HG02870 (cell line): Measurements from ENCODE around the gene CDK8.
A peak's percentile ranks its signal among the peaks of the same experiment; 100 is the strongest.

Experiments used
- ATAC-seq: cut with Tn5 transposase; IDR thresholded peaks from one replicate; pipeline ENCODE4 v1.9.1; 2021; ENCODE audit warnings: mild to moderate bottlenecking, moderate library complexity; ENCODE audit not compliant: unreplicated experiment

Gene CDK8

DNA sequence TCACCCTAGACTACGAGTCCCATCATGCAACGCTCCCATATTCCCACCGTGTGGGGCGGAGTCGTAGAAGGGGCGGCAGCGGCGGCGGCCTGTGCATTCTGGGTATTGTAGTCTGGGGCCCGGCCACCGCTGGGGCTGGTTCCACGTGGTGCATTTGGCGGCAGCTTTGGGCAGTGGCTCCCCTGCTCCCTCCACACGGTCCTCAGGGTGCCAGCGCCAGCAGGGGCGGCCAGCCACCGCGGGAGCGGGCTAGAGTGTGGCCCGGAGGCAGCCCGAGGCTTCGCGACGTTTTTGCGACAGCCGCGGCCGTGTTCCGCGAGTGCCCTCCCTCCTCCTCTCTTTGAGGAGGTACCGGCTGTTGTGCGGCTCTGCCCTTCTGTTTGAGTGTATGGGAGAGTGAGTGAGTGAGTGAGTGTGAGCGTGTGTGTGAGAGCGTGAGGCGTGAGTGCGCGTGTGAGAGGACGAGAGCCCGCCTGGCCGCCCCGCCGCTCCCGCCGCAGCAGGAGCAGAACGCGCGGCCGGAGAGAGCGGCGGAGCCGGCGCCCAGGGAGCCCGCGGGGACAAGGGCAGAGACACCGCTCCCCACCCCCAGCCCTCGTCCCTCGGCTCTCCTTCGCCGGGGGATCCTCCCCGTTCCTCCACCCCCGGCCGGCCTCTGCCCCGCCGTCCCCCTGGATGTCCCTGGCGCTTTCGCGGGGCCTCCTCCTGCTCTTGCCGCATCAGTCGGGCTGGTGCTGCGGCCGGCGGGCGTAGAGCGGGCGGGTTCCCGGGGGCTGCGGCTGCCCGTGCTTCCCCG is at the start of gene CDK8:
CDK8 (plus strand) TSS at position 343 of the 796 bp plus-strand sequence. CDS start 513 bp downstream, outside the sequence.
- peak; percentile 84 for ATAC-seq

DNA sequence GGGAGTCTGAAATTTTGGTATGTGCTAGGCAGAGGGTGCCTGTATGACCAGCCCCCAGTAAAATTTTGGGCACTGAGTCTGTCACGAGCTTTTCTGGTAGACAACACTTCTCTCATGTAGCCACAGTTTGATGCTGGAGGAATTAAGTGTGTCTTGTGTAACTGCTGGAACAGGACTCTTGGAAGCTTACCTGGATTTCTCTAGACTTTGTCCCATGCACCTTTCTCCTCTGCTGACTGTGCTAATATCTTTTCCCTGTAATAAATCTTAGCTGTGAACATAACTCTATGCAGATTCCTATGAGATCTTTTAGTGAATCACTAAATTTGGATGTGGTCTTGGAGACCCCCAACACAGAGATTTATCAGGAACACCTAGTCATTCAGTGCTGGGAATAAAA is 45.6 kb upstream of the CDK8 start:
- no peak for ATAC-seq

- no peak for ATAC-seq
These were observed 40.6 kb upstream of the CDK8 start for GRCh38 chr13:26213345-26213744.

DNA sequence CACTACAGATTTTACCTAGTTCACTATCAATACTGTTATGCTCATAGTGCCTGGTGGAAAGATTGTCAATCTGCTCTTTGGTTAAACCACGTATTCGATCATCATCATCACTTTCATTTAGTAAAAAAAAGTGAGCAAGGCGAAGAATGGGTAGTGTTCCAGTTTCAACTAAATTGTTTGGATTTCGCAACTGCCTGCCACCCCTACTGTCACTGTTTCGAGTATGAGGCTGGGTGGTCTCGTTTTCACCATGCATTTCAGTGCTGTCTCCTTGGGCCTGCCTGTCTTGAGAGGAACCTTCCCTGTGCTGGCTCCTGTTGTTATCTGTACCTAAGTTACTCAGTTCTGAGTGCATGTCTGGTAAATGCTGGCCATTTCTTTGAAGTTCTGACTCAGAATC is 39.9 kb upstream of the CDK8 start:
- ATAC-seq: no peak

- ATAC-seq: no peak
These were observed 37.9 kb upstream of the CDK8 start for GRCh38 chr13:26216042-26216441.

DNA sequence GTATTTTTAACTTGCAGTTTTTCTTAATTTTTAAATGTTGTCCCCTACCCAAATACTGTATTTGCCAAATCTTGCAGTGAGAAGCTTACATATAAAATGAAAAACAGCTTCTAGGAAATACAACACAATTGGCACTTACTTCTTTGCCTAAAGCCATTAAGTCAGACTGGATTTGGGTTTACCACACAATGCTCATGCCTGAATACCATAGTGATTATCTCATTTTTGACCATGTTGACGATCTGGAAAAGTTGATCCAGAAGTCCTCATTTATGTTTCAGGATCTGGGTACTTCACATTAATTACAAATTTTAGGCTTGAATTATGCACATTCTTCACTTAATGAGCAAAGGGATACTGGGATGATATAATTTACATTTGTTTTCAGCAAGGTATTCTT is 34.2 kb upstream of the CDK8 start:
- no peak for ATAC-seq

DNA sequence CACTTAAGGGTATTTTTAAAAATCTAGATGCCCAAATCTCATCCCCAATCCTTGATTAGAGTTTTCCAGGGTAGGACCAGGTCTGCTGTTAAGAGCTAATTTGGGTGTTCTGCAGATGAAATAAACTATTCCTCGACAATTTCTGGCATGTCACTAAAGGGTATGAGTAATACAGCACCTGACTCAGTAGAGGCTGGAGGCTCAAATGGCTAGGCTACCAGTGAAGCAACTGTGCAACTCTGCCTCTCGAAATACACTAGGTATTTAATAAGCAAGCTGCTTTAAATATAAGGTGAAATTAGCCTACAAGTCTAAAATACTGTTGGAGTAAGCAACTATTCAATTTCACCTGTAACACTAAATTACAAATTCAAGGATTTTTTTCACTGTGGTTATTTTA is 33.4 kb upstream of the CDK8 start:
- ATAC-seq: no peak

GRCh38 chr13:26221399-26221720 is 32.6 kb upstream of the CDK8 start:
- no peak for ATAC-seq

GRCh38 chr13:26221721-26222519 is 32.0 kb upstream of the CDK8 start, which contains the start of gene RNF6:
RNF6 (minus strand) TSS chr13:26222314; CDS start chr13:26219649, 2,665 bp downstream.
- peak; percentile 97 for ATAC-seq

- ATAC-seq: peak; percentile 37
These were observed 31.3 kb upstream of the CDK8 start for GRCh38 chr13:26222520-26223046.

GRCh38 chr13:26225896-26226617 is 27.9 kb upstream of the CDK8 start:
- no peak for ATAC-seq

DNA sequence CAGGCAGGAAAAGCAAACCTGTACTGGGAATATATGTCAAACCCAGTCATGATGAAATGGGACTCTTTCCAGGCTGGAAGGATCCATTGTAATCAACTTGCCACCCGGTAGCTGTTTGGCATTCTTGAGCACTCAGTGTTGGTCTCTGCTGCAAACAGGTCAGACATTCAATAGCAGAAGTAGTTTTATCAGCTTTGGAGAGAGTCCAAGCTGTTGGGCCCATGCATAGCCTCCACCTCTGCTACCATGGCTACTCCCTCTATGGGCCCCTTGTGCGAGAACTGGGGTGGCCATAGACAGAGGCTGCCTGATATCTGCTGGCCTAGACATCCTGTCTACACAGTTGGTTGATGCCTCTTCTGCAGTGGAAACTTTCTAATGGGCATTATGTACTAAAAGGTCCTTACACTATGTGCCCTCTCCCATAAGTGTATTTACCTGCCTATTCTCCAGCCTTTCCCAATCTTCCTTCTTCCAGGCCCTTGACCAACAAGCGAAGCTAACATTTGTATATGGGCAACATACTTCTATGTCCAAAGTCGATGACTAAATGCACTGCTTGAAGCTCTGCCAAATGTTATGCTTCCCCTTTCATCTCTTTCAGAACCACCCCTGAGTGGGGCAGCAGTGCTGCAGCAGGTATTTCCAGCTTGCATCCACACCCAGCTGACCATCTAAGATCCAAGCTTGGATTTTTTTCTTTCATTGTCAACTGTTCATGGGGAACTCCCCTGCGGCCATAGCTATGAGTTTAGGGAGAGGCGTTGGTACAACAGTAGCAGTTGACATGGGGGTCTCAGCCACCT is 26.6 kb upstream of the CDK8 start:
- no peak for ATAC-seq

GRCh38 chr13:26228096-26228495 is 25.8 kb upstream of the CDK8 start:
- ATAC-seq: no peak

- no peak for ATAC-seq
These were observed 24.8 kb upstream of the CDK8 start for GRCh38 chr13:26229080-26229615.

DNA sequence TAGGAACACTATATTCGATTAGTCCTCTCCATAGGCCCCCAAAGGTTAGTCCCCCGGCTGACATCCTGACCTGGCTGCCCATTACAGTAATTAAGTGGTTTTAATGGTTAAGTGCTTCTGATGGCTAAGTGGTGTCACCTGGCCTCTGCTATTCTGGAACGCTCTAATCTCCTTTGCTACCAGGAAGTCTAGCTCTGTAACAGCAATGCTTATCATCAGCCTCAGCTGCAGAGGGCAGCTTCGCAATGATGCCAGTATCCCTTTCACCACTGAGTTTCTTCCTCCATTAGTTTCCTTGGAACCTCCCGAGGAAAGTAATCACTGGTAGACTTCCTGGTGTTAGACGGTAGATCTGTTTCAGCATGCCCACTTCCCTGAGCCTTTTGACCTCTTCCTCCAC is 23.2 kb upstream of the CDK8 start:
- ATAC-seq: no peak

GRCh38 chr13:26236296-26236695 is 17.6 kb upstream of the CDK8 start:
- no peak for ATAC-seq

DNA sequence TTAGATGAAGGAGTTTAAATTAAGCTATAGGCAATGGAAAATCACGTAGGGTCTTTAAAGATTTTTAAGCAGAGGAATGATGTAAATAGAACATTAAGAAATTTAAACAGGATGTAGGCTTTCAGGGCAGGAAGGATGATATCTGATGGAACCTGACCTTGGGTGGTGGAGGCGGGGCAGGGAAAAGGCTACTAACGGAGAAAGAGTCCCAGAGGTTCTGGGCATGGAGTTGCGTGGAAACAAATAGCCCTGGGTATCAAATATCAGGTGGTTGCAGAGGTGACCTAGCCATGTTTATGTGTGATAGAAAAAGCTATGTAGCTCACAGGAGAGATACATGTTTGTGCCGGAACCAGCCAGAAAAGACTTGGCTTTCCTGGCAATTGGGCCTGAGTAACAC is 7.8 kb upstream of the CDK8 start:
- no peak for ATAC-seq

- no peak for ATAC-seq
These were observed 6.9 kb upstream of the CDK8 start for GRCh38 chr13:26247011-26247410.

GRCh38 chr13:26247608-26248007 is 6.3 kb upstream of the CDK8 start:
- ATAC-seq: no peak

DNA sequence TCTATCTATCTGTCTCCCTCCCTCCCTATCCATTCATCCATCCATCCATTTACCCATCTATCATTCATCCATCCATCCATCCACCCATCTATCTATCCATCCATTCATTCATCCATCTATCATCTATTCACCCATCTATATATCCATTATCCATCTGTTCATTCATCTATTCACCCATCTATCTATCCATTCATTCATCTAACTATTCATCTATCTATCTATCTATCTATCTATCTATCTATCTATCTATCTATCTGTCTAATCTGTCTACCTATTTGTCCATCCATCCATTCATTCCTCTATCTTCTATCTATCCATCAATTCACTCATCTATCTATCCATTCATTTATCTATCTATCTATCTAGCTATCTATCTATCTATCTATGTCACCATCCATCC is 4.4 kb upstream of the CDK8 start:
- ATAC-seq: no peak
